NCI-H526 treated with DMSO at 0.1 percent for 48 hours (cell line): ENCODE results near the gene SLC6A12.
A peak's percentile ranks its signal among the peaks of the same experiment; 100 is the strongest.
"Not testable (repeated sequence)": the region's sequence is repeated elsewhere in the genome, so short reads cannot be mapped to it uniquely, and the experiment has no call there.

Source experiments
- DNase-seq: peaks from one replicate; lab custom pipeline; 2025; lab: John Stamatoyannopoulos, UW

The SLC6A12 gene

DNA sequence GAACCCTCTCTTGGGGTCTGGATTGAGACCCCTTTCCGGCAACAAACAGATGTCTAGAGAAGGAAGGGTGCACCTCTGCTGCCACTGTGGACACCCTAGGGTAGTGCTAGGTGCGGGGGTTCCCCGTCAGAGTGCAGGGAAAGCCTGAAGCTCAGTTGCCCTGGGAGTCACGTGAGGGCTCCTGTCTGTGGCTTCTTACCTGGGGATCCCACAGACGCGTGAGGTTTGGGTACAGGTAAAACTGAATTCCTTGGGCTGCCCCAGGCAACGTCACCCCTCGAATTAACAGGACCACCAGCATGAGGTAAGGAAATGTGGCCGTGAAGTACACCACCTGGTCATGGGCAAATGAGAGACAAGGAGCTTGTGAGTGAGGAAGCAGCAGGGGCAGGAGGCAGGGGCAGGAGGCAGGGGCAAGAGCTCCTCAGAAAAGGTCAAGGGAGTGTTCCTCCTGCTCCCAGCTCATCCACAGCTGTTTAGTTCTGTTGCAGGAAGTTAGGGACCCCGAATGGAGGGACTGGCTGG is 21.0 kb upstream of the SLC6A12 start:
- DNase-seq: no peak

DNA sequence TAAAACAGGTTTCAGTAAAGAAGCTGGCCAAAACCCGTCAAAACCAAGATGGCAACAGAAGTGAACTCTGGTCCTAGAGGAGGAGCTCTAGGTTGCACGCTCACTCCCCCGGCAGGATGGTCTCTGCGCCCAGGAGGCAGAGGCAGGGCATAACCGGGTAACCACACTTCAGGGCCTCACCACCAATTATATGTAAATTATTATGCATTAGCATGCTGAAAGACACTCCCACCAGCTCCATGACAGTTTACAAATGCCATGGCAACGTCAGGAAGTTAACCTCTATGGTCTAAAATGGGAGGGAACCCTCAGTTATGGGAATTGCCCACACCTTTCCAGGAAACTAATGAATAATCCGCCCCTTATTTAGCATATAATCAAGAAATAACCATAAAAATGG is 20.1 kb upstream of the SLC6A12 start:
- DNase-seq: no peak

DNA sequence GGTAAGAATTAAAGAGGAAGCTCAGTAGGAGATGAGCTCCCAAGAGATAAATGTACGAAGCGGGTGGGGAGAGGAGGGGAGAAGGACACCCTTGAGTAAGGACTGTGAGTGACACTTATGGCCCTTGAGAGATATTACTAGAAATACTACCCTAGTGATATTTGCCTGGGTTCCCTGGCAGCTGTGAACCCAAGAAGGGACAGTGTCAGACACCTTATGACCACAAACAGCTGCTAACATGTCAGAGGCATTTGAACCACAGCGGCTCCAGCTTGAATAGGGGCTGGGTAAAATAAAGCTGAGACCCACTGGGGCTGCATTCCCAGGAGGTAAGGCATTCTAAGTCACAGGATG is 19.6 kb upstream of the SLC6A12 start:
- DNase-seq: no peak

DNA sequence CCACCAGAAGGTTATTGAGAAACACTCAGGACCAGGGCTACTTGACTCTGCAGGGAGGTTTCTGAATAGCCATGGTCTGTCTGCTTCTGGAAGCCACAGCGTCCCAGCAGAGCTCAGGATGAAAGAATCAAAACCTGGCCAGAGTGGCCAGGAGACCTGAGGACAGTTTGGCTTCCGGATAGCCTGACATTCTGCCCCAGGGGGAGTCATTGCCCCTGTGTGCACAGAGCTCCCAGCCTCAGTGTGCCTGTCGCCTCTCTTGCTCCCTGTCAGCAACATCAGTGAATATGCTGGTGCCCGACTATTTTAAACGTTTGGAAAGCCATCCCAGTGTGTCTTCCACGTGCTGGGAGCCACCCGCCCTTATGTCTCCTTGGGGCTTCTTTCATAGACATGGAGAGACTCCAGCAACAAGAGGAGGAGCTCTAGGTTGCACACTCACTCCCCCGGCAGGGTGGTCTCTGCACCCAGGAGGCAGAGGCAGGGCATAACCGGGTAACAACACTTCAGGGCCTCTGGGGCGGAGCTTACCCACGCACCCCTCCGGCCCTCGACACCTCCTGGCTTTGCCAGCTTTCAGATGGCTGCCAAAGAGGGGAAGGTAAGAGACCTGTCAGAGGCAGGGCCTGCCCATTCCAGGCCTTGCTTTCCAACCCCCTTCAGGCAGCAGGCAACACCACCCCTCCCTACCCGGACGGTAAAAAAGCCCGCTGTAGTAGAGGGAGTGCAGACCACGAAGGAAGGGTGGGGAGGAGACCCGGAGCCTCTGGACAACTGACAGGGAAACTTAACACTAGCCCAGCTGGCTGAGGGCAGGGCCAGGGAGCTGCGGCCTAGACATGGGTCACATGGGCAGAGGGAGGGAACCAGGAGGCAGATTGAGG is 19.0 kb upstream of the SLC6A12 start:
- no peak for DNase-seq

DNA sequence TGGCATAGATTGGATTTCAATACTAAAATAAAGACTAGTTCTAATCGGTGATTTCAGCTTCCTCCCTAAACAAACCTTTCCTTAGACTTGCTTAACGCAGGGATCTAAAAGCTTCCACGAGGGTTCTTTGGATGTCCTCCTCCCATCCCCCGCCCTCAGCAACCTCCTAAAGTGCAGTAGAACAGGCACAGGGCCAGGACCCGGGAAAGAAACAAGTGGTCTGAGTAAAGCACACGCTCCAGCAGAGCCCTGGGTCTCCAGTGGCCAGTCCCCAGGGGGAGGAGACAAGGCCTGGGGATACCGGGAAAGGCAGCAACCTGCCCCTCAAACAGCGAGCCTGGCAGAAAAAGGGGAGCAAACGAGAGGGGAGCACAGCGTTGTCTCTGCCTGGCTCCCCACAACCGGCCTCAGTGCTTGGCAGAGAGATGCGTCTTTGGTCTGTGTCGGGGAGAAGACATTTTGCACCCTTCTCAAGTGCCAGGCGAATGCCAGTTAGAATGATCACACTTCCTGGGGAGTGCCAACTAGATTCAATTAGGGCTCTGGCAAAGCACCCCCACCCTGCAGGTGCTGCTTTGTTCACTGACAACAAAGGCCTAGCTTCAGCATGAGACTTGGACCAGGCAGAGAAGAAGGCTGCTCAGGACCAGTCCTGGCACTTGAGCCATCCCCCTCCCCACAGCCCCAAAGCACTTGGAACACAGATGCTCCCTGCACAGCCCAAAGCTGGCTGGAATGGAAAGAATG is 17.1 kb upstream of the SLC6A12 start:
- no peak for DNase-seq

DNA sequence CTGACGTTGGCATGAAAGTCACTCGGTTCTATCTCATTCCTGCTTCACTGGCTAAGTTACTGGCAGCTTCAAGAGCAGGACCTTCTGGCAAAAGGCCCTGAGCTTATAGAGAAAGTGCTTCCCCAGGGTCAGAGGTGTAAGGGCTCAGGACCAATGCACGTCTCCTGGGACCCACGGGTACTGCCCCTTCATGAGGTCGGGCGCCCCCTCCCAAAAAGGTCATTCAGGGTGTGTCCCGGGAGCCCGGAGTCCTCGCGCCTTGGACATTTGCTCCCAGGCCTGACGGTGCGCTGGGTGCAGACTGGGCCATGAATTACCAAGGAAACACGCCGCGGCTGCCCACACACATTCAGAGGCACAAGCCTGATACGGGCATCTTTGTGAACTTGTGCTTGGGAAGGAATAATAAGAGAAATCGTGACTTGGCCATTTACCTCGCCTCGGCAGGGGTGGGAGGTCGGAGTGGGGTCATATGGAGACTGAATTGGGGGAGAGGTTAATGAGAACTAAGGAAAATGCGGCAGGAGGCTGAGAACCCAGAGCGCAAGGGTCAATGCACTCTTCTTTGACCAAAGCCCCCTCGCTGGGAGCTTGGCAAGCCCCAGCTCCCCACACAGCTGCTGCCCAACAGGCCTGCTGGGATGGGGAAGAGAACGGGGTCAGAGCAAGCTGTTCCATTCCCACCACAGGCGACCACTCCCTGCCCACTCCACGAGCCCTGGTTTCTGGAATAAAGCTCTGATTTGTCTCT is 15.7 kb upstream of the SLC6A12 start:
- no peak for DNase-seq

DNA sequence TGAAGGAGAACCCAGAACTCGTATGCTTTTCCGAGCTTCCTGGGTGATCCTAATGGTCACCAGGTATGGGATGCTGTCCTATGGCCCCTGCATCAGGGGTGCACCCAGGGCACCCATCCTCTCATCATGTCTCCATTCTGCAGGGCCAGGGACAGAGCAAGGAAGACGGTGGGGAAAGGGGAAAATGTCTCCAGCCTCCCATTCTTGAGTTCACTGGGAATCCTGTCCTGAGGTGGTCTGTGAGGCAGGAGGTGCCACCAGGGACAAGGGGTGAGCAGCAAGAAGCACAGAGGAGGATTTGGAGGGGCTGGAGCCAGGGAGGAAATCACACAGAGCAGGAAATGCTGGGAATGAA is 14.9 kb upstream of the SLC6A12 start:
- no peak for DNase-seq

DNA sequence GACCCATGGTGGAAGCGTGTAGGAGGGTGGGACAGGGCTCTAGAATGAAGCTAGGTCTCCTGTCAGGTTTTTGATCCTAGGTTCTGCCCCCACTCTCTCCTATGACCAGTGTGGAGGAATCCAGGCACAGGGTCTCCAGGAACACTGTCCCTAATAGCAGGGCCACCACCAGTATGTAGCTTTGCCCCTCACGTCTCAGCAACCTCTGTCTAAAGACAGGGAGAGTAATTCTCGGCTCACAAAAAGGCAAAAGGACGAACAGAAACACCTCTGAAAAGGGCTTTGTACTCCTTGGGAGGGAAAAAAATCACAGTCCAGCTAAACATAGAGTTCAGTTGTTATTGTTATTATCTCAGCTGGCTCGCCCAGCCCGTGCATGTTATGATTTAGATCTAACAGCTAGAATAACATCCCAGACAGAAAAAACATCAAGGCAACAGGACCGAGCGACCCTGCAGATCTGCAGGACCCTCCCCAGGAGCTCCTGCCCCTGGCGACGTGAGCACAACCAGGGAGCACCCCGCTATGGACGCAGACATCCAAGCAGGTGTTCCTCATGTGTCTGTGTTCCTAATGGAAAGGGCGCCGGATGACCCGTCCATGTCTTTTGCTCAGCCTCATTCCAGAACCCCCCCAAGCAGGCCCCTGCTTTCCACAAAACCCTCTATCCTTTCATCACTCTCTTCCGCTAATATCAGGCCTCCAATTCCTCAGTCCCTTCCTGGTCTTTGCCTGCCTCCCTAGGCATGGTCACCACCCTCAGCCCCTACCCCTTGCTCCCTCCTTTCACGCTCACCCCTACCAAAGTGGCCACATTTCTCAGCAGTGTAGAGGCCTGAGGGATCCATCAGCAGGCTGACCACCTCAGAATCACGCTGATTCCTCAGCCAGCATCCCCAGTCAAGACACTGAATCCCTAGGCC is 14.2 kb upstream of the SLC6A12 start:
- no peak for DNase-seq

DNA sequence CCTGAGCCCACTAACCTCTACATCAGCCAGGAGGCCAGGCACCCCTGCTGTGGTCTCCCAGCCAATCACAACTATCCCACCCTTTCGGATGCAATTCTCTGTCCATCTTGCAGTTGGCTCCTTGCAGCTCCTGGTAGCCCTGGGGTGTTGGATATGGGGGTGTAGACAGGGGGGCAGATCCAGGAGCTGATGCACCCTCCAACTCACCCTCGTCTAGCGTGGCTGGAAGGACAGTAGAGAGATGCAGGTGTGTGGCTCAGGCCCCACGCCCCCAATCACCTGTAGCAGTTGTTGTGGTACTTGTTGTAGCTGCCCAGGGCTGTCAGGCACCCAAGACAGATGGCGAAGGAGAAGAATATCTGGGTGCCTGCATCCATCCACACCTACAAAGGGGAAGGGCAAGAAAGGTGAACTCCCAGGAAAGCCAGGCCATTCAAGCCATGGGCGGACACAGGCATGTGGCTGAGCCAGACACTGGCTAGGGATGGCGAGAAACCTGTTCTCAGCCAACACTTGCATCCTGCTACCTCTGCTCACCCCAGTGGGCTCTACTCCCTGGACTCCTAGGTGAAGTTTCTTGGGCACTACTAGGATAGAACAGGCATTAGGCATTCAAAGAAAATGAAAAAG is 13.4 kb upstream of the SLC6A12 start:
- no peak for DNase-seq

DNA sequence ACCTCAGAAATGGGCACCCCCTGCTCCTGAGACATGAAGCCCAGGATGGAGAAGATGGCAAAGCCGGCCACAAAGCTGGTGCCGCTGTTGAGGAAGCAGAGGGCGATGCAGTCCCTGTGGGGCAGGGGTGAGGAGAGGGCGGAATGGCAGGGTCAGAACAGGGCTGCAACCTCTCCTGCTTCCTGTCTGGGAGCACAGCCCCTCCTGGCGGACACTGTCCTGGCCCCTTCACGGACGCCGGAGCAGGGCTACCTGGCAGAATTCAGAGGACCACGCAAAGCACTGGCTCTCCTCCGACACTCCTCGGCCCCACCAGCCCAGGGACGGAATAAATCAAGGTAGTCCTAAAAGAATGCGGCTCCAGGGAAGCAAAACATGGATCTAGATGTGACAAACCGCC is 12.4 kb upstream of the SLC6A12 start:
- no peak for DNase-seq

DNA sequence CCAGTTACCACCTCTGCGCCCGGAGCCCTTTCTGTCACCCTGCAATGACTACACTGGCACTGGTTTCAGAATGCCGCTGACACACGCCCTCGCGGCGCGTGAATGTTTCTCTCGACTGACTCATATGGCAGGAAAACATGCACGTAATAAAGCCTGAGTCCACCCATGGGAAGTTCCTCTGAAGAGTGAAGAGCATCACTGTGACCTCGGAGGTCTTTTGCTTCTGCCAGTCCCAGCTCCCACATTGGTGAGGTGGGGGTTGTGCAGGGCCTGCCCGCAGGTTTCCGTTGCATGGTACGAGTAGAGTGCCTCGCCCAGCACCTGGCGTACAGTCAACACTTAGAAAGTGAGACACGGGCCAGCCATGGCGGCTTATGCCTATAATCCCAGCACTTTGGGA is 11.1 kb upstream of the SLC6A12 start:
- no peak for DNase-seq

DNA sequence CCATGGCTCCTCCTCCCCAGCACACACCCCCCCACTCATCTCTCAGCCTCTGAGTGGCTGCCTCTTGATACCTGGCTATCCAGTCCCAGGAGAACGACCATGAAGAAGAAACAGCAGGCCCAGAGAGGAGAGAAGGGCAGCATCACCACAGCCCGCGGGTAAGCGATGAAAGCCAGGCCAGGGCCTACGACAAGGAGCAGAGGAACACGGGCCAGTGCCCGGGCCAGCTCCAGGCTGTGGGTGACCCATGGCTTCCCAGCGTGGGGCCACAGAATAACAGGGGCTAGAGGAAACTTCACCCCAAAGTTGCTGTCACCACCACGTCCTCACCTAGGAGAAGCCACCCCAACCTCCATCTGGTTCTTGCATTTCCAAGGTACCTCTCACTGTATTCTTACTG is 10.4 kb upstream of the SLC6A12 start:
- DNase-seq: no peak

DNA sequence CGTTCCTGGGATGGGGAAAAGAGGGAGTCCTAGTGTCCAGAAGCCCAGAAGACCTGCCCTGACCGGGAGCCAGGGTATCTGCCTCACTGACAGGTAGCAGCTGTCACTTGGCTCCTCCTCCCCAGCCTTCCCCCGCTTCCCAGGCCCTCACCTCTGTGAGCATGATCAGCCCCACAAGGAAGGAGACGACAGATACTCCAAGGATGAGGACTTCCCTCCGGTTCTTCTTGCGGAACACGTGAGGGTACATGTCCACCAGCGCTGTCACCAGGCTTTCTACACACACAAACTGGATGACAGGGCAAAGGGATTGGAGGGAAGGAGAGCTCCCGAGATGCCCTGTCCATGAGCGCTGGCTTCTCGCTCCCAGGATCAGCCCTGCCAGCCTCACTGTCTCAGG is 9.9 kb upstream of the SLC6A12 start:
- DNase-seq: no peak

DNA sequence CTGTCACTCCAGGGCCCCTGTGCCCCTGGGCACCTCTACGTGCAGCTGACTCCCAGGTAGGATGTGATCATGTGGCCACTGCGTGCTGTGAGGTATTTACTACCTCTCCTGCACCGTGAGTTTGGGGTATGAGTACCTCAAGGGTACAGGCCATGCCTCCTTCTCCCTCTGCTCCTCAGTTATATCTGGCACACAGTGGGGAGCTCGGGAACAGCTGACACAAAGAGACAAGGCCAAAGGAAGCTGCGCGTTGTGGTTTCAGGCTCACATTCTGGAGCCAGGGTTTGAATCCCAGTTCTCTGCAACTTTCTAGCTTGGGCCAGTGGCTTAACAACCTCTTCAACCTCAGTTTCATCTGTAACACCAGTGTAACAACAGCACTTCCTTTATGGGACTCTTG is 7.8 kb upstream of the SLC6A12 start:
- no peak for DNase-seq

DNA sequence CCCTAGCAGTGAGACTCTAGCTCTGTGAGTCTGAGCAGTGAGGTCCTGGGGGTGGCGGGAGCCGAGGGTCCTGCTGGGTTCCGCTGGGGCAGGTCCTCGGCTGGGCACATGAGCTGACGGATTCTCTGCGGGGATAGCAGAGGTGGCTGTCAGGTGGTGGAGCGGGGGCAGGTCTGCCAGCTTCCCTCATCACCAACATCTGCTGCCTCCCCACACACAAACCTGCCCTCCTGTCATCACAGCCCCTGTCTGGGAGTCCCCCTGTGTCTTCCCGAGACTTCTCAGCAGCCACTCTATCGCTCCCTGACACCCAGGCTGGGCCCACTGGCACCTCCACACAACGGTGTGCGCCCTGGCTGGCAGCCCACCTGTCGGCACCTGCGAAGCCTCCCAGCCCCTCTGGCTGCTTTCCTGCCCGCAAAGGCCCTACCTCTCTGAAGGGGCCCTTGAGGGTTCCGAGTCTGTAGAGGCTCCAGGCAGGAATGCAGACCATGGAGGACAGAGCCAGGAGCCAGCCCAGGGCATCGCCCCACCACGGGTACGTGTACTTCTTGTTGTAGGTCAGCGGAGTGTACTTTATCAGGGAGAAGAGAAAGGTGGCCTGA is 7.1 kb upstream of the SLC6A12 start:
- DNase-seq: no peak

DNA sequence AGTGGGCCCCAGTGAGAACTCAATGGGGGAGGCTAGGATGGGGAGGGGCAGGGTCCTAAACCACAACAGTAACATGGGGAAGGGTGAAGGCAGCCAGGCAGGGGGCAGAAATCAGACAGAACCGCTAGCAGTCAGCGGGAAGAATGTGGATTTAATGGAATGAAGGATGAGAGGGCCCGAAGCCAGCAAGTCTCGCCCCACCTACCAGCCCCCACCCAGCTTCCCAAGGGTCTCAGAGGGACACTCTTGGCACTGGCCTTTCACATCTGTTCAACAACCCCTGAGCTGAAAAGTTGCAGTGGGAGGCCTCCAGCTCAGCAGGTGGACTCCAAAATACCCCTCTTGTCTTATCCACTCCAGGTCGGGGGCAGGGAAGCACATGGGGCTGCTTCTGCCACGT is 6.5 kb upstream of the SLC6A12 start:
- no peak for DNase-seq

DNA sequence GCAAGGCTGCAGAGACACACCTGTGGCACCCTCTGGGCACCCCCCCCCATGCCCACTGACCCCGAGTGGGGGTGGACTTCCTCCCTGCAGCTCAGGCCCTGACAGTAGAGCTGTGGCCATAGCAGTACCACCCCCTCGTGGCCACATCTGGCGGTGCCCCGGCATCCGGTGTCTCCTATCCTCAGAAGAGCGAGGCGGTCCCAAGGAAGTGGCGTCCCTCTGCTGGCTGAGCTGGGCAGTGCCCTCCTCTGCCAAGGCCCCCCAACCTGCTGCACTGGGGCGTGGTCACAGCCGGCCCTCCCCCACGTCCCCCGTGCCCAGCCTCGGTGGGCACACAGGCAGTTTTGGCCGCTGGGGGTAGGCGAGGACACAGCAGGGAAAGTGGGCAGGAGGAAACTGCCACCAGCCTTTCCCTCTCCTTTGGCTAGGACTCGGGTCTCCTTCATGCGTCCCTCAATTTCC is 6.0 kb upstream of the SLC6A12 start:
- DNase-seq: peak; percentile 42

DNA sequence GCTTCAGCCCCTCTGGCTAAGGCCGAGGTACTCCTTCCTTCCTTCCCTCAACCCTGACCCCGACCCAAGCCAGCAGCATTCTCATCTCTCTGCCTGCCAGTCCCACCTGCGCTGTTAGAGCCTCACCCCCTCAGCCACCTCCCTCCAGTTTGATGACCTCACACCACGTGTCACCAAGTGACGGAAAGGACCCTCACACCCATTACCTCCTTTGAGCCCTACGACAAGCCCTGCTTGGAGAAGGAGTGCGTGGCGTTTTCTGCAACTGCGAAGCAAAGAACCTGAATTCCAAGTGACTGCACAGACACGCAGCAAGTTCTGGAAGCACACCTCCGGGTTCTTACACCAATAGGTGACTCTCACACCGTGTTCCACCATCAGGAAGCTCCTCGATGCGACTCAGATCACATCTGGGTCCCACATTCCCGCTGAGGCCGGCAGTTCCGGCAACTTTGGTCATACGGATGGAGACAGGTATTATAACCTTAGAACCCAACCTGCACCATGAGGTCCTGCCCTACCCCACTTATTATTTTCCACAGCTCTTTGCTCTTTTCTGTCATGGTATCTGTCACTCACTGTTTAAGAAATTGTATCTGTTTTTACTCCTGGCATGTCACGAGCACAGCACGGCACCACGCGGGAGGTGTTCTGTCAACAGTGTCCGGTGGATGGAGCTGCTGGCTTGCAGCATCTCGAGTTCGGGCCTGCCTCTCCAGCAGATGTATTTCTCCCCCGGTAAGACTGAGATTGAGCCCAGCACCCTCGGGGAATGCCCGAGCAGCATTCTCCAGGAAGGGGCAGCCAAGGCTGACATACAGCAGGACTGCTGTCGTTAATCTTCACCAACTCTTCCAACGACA is 5.0 kb upstream of the SLC6A12 start:
- DNase-seq: no peak

DNA sequence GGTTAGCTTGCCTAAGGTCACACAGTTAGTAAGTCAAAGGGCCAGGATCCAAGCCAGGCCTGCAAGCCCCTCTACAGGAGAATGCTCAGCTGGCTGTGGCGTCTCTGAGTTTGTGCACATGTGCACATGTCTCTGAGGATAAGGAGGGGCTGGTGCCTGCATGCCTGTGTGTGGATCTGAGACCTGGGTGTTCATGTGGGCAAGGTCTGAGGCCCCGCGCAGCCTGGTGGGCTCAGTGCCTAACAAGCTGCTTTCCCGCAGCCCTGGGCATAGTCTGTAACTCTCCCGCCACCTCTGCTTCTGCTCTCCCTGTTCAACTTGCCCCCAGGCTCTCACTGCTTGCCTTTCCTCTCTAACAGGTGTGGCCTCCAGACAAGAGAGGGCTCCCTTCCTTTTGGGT is 4.3 kb upstream of the SLC6A12 start:
- no peak for DNase-seq

DNA sequence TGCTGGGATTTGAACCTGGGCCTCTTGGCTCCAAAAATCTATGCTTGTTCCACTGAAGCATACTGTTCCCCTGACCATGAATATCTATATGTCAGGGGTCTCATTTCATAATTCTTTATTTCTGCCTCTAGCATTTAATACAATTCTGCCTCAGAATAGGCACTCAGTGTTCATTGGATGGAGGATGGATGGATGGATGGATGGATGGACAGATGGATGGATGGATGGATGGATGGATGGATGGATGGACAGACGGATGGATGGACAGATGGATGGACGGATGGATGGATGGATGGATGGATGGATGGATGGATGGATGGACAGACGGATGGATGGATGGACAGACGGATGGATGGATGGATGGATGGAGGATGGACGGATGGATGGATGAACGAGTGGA is 3.1 kb upstream of the SLC6A12 start:
- DNase-seq: not testable (repeated sequence)
